ENCODE measurements around the gene COL23A1.

GRCh38 chr5:178454303-178454702, 135.9 kb downstream of the COL23A1 start:
- no peak for TF ChIP-seq CTCF (IDR thresholded peaks at IDR 0.05; ENCODE audit: low read depth, low read length)
- TF ChIP-seq EZH2phosphoT487 (IDR thresholded peaks at IDR 0.05; ENCODE audit: low read depth): no peak

Data from OCI-LY3 (cell line).